Loucy (cell line): ENCODE results near the gene XPC.

ENCODE experiments used
- H2AFZ ChIP-seq: fragments of 200-600 bp; sonication (generic); 2 replicates; pipeline ENCODE4 v1.6.0; 2016; ENCODE audit warnings: antibody characterized with exemption, mild to moderate bottlenecking, low read length, moderate library complexity
- H3F3A ChIP-seq: fragments of 200-600 bp; 2 replicates; pipeline ENCODE4 v1.6.0; 2016; ENCODE audit warnings: antibody characterized with exemption, low read depth, mild to moderate bottlenecking
- H3K27me3 ChIP-seq: fragments of 200-600 bp; sonication (generic); 2 replicates; pipeline ENCODE4 v1.6.1; 2014; ENCODE audit warnings: low read length, mild to moderate bottlenecking; ENCODE audit not compliant: insufficient read depth, poor library complexity, severe bottlenecking
- H3K36me3 ChIP-seq: fragments of 200-600 bp; sonication (generic); 2 replicates; pipeline ENCODE4 v1.6.1; 2016; ENCODE audit warnings: low read length; ENCODE audit not compliant: insufficient read depth
- H3K4me1 ChIP-seq: fragments of 200-600 bp; sonication (generic); 2 replicates; pipeline ENCODE4 v1.5.1; 2014; ENCODE audit warnings: low read length, mild to moderate bottlenecking; ENCODE audit not compliant: insufficient read depth, poor library complexity, severe bottlenecking
- H3K4me2 ChIP-seq: fragments of 200-600 bp; sonication (generic); 2 replicates; pipeline ENCODE4 v1.6.0; 2014; ENCODE audit warnings: antibody characterized with exemption, low read length, low read depth, mild to moderate bottlenecking; ENCODE audit not compliant: poor library complexity, severe bottlenecking
- H3K4me3 ChIP-seq: fragments of 200-600 bp; sonication (generic); 2 replicates; pipeline ENCODE4 v1.5.1; 2014; ENCODE audit warnings: low read length, mild to moderate bottlenecking, mixed read lengths; ENCODE audit not compliant: poor library complexity, severe bottlenecking
- H3K79me2 ChIP-seq: fragments of 200-600 bp; sonication (generic); 2 replicates; pipeline ENCODE4 v1.6.1; 2014; ENCODE audit warnings: low read length; ENCODE audit not compliant: insufficient read depth
- H3K9ac ChIP-seq: fragments of 200-600 bp; sonication (generic); 2 replicates; pipeline ENCODE4 v1.6.0; 2014; ENCODE audit warnings: mild to moderate bottlenecking, low read depth, low read length, moderate library complexity; ENCODE audit not compliant: poor library complexity, severe bottlenecking
- H3K9me2 ChIP-seq: fragments of 200-600 bp; sonication (generic); replicated peaks from 2 replicates; pipeline ENCODE4 v1.6.1; 2016; ENCODE audit warnings: low read depth, low read length, mixed read lengths
- H3K9me3 ChIP-seq: fragments of 200-600 bp; sonication (generic); 2 replicates; pipeline ENCODE4 v1.6.1; 2014; ENCODE audit warnings: mild to moderate bottlenecking, antibody characterized with exemption, low read length, low read depth; ENCODE audit not compliant: insufficient read depth
- H4K20me1 ChIP-seq: fragments of 200-600 bp; sonication (generic); 2 replicates; pipeline ENCODE4 v1.6.0; 2014; ENCODE audit warnings: antibody characterized with exemption, low read length, mild to moderate bottlenecking; ENCODE audit not compliant: insufficient read depth, poor library complexity, severe bottlenecking
- EZH2phosphoT487 ChIP-seq: fragments of 200-600 bp; IDR thresholded peaks from 2 replicates; pipeline ENCODE4 v1.6.1; 2018; ENCODE audit warnings: antibody characterized with exemption, mild to moderate bottlenecking, moderate library complexity, borderline replicate concordance
- TF ChIP-seq, protein P1 (sequence below): fragments of 200-600 bp; sonication (generic); conservative IDR thresholded peaks from 2 replicates; pipeline ENCODE4 v1.5.1; 2014; ENCODE audit warnings: mild to moderate bottlenecking, antibody characterized with exemption, low read length

XPC gene

GRCh38 chr3:14211621-14212020 is 33.2 kb upstream of the XPC start:
- Histone ChIP-seq H3K4me1 (no peaks in the 10 kb centered on the region), H4K20me1 (no peaks in the 10 kb centered on the region), H3K27me3 (no peaks in the 10 kb centered on the region), H3F3A (no peaks in the 10 kb centered on the region), H3K36me3 (no peaks in the 10 kb centered on the region), H3K4me2 (no peak overlapping the region), H3K9ac (no peak overlapping the region), H2AFZ (no peak overlapping the region), H3K9me3 (no peaks in the 10 kb centered on the region), H3K9me2 (no peaks in the 10 kb centered on the region), H3K79me2 (no peaks in the 10 kb centered on the region), H3K4me3 (no peak overlapping the region)
- TF ChIP-seq EZH2phosphoT487, result no peak
- TF ChIP-seq, protein P1, sequence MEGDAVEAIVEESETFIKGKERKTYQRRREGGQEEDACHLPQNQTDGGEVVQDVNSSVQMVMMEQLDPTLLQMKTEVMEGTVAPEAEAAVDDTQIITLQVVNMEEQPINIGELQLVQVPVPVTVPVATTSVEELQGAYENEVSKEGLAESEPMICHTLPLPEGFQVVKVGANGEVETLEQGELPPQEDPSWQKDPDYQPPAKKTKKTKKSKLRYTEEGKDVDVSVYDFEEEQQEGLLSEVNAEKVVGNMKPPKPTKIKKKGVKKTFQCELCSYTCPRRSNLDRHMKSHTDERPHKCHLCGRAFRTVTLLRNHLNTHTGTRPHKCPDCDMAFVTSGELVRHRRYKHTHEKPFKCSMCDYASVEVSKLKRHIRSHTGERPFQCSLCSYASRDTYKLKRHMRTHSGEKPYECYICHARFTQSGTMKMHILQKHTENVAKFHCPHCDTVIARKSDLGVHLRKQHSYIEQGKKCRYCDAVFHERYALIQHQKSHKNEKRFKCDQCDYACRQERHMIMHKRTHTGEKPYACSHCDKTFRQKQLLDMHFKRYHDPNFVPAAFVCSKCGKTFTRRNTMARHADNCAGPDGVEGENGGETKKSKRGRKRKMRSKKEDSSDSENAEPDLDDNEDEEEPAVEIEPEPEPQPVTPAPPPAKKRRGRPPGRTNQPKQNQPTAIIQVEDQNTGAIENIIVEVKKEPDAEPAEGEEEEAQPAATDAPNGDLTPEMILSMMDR, result no peak

- Histone ChIP-seq H3K27me3 (no peaks in the 10 kb centered on the region), H3K4me2 (no peak overlapping the region), H3K9me2 (no peaks in the 10 kb centered on the region), H3K9me3 (no peaks in the 10 kb centered on the region), H3K9ac (no peak overlapping the region), H4K20me1 (no peaks in the 10 kb centered on the region), H3K36me3 (no peaks in the 10 kb centered on the region), H3K79me2 (no peaks in the 10 kb centered on the region), H3K4me3 (no peak overlapping the region), H2AFZ (no peak overlapping the region), H3F3A (no peaks in the 10 kb centered on the region), H3K4me1 (no peaks in the 10 kb centered on the region)
- TF ChIP-seq, protein P1, result no peak
- no peak for TF ChIP-seq EZH2phosphoT487
Observed at GRCh38 chr3:14210843-14211594, 32.6 kb upstream of the XPC start.

GRCh38 chr3:14210290-14210688 is 31.9 kb upstream of the XPC start:
- no peak overlapping the region for H3K4me2 ChIP-seq
- H2AFZ ChIP-seq, result no peak overlapping the region
- H3K9ac ChIP-seq, result no peak overlapping the region
- H3F3A ChIP-seq, result no peaks in the 10 kb centered on the region
- no peaks in the 10 kb centered on the region for H3K36me3 ChIP-seq
- no peaks in the 10 kb centered on the region for H4K20me1 ChIP-seq
- H3K4me1 ChIP-seq, result no peaks in the 10 kb centered on the region
- H3K4me3 ChIP-seq, result no peak overlapping the region
- TF ChIP-seq, protein P1, result no peak
- no peak for TF ChIP-seq EZH2phosphoT487
- no peaks in the 10 kb centered on the region for H3K9me3 ChIP-seq
- no peaks in the 10 kb centered on the region for H3K9me2 ChIP-seq
- no peaks in the 10 kb centered on the region for H3K79me2 ChIP-seq
- H3K27me3 ChIP-seq, result no peaks in the 10 kb centered on the region
